CD4-positive, alpha-beta T cell treated with Interferon gamma for 1 hour (primary cell): ENCODE measurements around the gene CLK2.
"Not testable (repeated sequence)": the region's sequence is repeated elsewhere in the genome, so short reads cannot be mapped to it uniquely, and the experiment has no call there.

ENCODE experiments used
- DNase-seq: peaks from one replicate; pipeline ENCODE4 v3.0.0-alpha.2; 2020

CLK2 gene

GRCh38 chr1:155295942-155296267, 22.6 kb upstream of the CLK2 start:
- no peak for DNase-seq

- no peak for DNase-seq
Measured at GRCh38 chr1:155295183-155295941, 22.1 kb upstream of the CLK2 start.

DNA sequence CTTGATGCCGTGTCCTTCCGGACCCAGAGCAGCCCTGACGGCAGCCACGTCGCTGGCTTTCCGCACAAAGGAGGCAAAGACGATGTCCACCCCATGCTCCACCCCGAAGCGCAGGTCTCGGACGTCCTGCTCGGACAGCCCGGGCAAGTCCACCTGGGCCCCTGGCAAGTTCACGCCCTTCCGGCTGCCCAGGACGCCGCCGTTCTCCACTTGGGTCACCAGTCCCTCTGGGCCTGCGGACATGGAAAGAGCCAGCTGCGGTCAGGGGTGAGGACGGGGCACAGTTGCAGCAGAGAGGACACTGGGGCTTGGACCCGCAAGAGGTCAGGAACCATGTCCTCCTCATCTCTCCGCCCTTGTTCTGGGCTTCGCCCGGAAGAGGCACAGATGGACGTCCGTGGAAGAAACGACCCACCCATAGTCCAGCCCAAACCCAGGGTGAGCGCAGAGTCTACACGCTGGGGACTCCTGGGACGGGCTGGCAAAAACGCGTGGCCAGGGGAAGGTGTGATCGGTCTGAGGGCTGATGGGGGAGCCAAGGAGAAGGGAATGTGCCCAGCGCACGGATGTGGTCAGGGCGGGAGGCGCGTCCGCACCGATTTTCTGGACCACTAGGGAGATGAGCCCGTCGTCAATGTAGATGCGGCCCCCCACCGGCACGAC, 21.3 kb upstream of the CLK2 start:
- DNase-seq: no peak

GRCh38 chr1:155293086-155293749, 19.9 kb upstream of the CLK2 start:
- no peak for DNase-seq

DNA sequence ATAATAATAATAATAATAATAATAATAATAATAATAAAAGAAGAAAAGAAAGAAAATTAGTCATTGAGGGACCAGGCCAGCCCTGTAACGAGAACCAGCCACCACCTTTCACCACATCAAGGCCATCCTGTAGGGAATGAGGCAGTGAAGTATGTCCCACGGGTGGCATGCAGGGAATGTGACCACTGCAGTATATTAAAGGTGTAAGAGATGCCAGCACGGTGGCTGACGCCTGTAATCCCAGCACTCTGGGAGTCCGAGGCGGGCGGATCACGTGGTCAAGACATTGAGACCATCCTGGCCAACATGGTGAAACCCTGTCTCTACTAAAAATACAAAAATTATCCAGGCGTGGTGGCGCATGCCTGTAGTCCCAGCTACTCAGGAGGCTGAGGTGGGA, 17.7 kb upstream of the CLK2 start:
- DNase-seq: not testable (repeated sequence)

- no peak for DNase-seq
Measured at GRCh38 chr1:155287987-155288543, 14.8 kb upstream of the CLK2 start.

DNA sequence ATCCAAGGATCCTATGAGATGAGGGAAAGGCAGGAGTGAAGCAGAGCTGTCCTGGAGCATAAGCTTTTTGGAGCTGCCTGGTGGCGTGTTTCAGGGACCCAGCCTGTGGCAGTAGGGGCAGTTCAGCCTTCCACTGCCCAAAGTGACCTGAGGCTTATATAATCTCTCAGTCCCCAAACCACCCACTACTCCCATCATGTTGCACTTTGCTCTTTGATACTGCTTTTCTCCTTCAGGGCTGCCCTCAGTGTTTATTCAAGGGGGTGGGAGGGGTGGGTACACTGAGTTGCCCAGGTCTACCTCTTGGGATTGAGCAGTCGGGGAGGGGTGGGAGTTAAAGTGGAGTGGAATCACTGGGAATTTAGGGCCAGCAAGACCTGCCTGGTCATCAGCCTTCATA, 13.2 kb upstream of the CLK2 start:
- DNase-seq: no peak

- no peak for DNase-seq
Measured at GRCh38 chr1:155285631-155286044, 12.3 kb upstream of the CLK2 start.

DNA sequence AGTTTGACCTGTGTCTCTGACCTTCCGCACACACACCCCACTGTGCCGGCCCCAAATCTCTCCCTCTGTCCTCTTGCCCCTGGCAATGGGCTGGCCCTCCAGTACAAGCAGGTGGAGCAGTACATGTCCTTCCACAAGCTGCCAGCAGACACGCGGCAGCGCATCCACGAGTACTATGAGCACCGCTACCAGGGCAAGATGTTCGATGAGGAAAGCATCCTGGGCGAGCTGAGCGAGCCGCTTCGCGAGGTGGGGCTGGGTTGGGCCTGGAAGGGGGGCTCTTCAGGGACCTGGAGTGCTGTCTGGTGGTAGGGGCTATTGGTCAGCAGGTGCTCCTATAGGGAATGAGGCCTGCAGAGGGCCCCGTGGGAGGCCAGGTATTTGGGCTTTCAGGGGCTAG, 11.8 kb upstream of the CLK2 start:
- no peak for DNase-seq

GRCh38 chr1:155284476-155284875, 11.2 kb upstream of the CLK2 start:
- no peak for DNase-seq

- no peak for DNase-seq
Measured at GRCh38 chr1:155282488-155283091, 9.3 kb upstream of the CLK2 start.

GRCh38 chr1:155279268-155279667, 6.0 kb upstream of the CLK2 start:
- no peak for DNase-seq

DNA sequence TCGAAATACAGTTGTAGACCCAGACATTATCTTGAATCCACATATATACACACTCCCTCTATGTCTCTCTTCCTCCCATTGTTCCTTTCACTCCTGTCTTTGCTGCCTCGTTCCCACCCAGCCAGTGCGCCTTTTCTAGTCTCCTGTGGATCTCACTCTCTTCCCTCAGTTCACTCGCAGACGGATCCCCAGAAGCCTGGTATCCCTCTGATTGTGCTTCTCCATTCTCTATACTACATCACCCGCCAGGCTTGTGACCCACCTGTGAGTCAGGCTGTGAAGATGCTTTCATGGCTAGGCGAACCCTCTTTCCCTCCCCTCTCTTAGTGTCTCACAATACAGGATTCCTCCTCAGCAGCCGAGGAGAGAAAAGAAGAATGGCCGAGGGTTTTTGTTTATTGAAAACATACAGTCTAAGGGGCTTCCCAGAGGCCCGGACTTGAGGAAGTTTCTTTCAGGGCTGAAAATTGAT, 5.4 kb upstream of the CLK2 start:
- no peak for DNase-seq

DNA sequence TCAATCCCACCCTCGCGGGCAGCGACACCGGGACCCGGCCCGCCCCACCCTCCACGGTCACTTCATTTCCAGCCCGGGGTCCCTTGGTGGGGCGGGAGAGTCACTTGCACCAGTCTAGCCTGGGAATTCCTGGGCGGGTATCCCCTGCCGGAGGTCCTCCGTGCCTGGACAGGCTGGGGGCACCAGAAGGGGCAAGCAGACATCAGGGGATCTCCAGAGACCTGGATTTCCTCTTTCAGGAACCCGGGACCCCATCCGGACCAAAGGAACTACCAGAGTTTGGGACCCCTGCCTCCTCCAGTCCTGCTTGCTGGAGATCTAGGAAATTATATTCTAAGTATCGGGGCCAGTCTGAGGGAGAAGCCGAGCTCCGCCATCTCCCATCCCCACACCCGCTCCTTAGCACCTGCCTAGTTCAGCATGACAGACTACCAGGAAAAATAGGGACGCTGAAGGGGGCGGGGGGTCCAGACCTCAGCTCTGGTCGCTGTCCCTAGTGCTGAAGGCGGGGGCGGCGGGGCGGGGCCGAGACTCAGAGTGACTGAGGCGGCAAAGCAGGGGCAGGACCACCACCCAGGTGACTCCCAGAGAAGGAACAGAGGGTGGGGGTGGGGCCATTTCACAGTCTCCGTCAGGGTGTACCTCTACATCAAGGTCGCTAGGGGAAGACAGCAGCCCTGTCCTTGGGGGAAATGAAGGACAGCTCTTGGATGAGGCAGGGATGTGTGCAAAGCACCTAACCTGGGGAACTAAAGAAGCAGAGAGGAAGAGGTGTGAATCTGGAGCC, 4.8 kb upstream of the CLK2 start:
- peak; percentile 70 for DNase-seq

DNA sequence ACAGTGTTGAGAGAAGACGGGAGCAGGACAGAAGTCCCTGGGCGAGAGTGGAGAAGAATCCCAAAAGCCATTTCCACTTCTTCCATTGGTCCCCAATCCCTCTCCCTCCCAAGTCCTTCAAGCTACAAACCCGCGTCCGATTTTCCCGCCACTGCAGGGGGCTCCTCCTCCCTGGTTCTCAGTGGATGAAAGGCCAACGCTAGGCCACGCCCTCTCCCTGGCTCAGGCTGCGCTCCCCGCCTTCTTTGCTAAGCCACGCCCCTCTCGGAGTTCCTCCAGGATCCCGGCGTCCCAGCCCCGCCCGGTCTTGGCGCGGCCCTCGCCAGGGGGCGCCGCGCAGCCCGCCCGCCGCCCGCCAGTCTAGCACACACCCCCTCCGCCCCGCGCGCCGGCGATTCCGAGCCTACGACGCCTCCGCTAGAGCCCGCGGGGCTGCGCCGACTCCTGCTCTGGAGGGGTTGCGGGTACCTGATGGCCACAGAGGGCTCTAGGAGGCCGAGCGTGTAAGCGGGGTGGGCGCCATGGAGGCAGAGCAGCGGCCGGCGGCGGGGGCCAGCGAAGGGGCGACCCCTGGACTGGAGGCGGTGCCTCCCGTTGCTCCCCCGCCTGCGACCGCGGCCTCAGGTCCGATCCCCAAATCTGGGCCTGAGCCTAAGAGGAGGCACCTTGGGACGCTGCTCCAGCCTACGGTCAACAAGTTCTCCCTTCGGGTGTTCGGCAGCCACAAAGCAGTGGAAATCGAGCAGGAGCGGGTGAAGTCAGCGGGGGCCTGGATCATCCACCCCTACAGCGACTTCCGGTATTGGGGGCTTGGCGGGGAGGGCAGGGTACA, 4.0 kb upstream of the CLK2 start, which contains the start of gene HCN3:
Gene HCN3 (plus strand): TSS at position 394 of the 832 bp plus-strand sequence. CDS start 128 bp downstream, at position 522.
- DNase-seq: peak; percentile 92

DNA sequence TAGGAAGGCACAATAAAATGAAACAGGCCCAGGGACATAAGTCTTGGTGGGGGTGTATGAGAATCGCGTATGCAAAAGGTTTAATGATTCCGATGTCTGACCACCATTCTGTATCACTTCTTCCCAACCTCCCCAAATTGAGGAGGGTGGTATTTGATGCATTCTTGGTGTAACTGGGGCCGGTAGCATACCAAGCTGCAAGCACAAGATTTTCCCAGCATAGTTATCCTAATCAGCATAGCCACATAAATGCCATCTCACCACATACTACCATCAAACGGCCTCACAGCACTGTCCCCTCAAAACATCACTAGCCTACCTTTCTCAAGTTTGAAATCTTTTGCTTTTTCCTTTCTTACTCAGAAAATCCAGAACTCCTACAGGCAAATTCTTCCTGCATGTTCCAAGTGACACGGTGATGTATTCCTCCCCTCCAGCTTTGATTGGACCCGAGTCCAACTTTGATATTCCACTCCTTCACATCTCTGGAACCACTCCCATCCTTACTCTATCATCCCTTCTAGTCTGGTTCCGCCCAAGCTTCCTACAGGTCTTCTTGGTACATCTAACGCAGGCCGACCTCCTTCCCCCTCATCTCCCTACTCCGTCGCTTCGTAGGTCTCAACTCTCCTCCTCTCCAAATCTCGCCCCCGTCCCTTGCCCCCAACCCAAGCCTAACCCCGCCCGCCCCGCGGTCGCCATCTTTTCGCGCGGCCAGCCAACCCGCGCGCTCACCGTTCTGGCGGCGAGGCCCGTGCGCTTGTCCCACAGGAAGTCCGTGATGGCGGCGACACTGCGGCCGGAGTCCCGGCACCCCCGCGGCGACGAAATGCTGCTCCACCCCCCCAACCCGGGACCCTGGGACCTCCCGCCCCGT, 600 bp downstream of the CLK2 start:
- DNase-seq: no peak

GRCh38 chr1:155269381-155269780, 3.9 kb downstream of the CLK2 start:
- no peak for DNase-seq

GRCh38 chr1:155268630-155269029, 4.7 kb downstream of the CLK2 start:
- DNase-seq: no peak

DNA sequence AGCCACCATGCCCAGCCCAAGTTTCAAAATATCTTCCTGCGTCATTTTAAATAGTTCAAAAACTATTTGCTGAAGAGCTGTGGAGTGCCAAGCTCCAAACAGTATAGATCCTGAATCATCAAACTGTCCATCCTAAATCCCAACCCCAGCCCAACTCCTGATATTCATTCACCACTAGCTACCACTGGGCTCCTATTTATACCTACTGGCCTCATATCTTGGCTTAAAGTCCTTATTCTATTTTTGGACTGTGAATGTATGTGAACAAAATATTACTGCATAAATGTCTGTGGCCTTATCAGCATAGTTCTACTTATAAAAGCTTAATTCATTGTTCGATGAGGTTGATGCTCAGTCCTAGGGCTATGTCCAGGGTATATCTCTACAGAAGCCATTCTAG, 5.9 kb downstream of the CLK2 start:
- no peak for DNase-seq

DNA sequence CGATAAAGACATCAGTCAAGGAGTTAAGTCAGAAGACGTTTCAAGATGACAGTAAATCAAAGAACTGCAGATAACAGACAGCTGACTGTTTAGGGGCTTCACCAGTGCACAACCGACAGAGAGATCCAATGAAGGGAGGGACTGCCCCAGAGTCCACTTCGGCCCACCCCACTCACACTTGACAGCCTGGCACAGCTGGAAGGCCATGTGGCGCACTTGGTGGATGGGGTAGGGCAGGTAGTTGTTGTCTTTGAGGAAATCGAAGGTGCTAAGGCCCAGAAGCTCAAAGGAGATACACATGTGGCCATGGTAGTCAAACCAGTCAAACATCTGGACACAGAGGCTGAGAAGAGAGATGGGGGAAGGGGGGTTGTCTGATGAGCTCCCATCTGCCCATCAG, 6.8 kb downstream of the CLK2 start:
- no peak for DNase-seq
